GM18870 (cell line): ENCODE results near the gene DNAH10.
"Not testable (repeated sequence)": the region's sequence is repeated elsewhere in the genome, so short reads cannot be mapped to it uniquely, and the experiment has no call there.

ENCODE experiments used
- ATAC-seq: cut with Tn5 transposase; IDR thresholded peaks from one replicate; pipeline ENCODE4 v1.9.1; 2021; ENCODE audit warnings: moderate library complexity; ENCODE audit not compliant: unreplicated experiment

DNAH10 gene

DNA sequence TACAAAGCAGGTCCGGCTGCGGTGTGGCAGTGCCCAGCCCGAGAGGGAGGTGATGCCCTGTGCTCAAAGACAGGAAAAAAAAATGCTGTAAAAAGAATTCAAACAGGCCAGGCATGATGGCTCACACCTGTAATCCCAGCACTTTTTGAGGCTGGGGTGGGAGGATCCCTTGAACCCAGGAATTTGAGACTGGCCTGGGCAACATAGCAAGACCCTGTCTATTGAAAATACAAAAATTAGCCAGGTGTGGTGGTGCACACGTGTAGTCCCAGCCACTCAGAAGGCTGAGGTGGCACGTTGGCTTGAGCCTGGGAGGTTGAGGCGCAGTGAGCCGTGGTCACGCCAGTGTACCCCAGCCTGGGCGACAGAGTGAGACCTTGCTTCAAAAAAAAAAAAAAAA is 26.4 kb downstream of the DNAH10 start:
- no peak for ATAC-seq

DNA sequence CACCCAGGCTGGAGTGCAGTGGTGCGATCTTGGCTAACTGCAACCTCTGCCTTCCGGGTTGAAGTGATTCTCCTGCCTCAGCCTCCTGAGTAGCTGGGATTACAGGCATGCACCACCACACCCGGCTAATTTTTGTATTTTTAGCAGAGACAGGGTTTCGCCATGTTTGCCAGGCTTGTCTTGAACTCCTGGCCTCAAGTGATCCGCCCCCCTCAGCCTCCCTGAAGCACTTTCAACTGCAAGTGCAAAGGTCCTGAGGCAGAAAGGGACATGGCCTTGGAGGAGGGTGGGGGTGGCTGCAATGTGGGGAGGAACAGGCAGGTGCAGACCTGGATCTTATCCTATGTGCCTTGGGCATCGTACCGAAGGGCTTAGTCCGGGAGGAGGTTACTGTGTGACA is 27.3 kb downstream of the DNAH10 start:
- not testable (repeated sequence) for ATAC-seq

DNA sequence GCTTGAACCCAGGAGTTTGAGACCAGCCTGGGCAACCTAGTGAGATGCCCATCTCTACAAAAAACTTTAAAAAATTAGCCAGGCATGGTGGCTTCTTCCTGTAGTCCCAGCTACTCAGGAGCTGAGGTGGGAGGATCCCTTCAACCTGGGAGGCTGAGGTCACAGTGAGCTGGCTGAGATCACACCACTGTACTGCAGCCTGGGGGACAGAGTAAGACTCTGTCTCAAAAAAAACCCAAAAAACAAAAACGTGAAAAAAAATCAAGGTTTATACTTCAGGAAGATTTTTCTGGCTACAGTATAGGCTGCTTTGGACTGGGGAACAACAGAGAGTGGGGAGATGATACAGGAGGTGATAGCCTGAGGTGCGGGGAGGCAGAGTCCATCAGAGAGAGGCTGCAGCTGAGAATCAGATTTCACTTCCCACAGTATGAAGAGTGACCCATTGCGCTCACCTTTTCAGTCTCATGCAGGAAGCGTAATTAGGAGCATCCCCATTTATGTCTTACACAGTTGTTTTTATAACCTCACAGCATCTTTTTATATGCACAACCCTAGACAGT is 28.9 kb downstream of the DNAH10 start:
- ATAC-seq = no peak

DNA sequence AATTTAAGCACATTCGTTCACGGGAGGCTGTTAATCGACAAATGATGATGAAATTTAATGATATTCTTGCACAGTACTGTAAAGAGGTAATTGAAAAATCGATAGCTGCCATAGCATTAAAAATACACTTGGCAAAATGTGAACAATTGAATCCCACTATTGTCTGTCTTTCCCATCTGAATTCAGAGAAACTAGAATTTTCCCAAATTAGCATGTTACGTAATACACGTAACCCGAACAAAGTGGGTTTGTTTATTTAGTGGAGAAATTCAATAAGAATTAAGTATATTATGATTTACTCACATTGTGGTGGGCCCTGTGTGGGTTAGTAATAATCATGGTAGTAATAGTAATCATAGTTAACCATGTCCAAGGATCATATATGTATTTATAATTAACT is 31.9 kb downstream of the DNAH10 start:
- ATAC-seq = no peak

DNA sequence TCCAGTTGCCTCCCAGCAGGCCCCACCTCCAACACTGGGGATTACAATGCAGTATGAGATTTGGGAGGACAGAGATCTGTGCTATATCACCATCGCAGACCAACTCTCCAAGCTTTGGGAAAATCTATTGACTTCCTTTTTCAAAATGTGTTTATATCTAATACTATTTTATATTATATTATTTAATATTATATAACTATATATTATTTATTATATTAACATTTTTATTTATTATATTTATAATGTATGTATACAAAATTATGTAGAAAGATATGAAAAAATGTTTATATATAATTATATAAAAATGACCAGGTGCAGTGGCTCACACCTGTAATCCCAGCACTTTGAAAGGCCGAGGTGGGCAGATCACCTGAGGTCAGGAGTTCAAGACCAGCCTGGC is 36.4 kb downstream of the DNAH10 start:
- ATAC-seq = no peak

DNA sequence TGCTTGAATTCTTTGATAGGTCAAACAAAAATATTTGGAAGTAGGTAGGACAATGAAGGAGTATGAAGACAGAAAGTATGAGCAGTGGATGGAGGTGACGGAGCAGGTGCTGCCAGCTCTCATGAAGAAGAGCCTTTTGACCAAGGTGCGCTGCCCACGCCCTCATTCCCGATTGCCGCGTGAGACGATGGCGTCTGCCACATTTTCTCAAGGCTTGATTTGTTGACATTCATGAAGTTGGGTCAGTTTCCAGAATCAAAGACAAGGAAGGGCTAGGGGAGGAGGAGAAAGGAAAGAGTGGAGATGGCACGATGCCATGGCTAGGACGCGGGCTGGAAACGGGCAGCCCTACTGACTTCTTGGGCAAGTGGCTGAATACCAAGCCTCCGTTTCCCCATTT is 37.1 kb downstream of the DNAH10 start:
- no peak for ATAC-seq

DNA sequence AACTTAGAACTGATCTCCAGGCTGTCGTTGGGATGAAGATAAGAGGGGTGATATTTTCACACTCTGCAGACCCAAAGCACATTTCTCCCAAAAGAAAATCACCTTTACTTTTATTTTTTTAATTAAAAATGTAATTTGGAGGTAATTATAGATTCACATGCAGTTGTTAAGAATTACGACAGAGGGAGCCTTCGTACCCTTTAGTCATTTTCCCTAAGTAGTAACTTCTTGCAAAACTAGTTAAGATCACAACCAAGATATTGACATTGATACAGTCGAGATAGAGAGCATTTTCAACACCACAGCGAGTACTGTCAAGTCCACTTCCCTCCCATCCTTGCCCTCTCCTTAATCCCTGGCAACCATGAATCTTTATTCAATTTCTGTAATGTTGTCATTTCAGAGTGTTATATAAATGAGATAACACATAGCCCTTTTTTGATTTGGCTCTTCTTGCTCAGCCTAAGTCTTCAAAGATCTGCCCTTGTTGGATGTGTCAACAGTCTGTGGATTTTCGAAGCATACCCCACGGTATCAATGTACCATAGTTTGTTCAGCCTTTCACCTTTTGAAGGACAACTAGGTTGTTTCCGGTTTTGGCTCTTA is 39.6 kb downstream of the DNAH10 start:
- ATAC-seq = no peak

DNA sequence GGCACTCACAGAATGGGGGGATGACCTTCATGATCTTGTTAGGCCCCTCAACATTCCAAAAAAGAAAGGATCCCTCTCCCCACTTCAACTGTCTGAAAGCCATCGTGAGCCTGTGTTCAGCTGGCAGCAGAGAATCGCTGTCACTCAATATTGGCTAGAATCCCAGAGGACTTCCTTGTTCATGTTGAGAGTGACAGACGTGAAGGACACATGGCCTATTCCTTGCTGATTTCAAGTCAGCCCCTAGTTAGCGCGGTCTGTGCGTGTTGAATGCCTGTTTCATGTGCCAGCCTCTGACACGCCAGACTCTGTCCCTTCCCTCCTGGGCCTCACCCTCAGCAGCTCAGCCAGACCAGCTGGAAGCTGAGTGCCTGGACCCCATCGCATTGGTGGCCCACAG is 43.1 kb downstream of the DNAH10 start:
- ATAC-seq = no peak

DNA sequence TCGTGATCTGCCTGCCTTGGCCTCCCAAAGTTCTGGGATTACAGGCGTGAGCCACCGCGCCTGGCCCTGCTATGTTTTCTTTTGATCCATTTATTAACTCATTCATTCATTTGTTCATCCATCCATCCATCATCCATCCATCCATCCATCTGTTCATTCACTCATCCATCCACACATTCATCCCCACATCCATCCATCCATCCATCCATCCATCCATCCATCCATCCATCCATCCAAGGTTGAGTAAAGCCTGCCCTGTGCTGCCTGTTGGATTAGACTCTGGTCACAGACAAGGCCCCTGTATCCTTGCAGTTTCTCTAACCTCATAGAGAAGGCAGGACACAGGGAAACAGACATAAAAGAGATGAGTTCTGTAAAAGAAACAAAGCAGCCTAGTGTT is 44.9 kb downstream of the DNAH10 start:
- ATAC-seq = no peak

DNA sequence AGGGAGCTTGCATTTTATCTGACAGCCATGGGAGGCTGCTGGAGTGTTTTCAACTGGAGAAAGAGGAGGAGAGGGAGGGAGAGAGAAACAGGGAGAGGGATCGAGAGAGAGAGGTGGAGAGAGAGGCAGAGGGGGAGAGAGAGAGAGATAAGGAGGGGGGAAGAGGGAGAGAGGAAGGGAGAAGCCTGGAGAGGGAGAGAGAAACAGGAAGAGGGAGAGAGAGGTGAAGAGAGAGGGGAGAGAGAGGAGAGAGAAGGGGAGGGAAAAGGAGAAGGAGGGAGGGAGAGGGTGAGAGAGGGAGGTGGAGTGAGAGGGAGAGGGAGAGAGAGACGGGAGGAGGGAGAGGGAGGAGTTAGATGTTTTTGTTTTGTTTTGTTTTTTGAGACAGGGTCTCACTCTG is 45.6 kb downstream of the DNAH10 start:
- ATAC-seq = no peak

DNA sequence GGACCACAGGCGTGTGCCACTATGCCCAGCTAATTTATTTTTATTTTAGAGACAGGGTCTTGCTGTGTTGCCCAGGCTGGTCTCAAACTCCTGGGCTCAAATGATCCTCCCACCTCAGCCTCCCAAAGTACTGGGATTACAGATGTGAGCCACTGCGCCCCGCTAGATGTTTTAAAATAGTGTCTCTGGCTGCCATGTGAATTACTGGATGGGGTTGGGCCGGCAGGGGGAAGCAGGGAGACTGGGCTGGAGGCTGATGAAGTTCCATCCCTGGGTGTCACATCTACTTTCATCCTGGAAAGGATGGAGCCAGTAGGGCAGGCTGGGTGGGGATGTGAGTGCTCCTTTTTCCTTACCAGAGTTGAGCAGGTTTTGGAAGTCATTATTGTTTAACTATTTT is 46.1 kb downstream of the DNAH10 start:
- ATAC-seq = no peak

DNA sequence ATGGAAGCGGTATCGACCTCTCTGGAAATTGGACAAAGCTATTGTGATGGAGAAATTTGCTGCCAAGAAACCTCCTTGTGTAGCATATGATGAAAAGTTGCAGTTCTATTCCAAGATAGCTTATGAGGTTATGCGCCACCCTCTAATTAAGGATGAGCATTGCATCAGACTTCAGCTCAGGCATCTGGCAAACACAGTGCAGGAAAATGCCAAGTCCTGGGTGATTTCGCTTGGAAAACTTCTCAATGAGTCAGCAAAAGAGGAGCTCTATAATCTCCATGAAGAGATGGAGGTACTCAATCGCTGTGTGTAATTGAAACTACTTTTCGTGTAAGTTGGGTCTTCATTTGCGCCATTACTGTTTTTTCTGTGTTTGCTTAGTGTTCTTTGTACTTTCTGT is 51.2 kb downstream of the DNAH10 start:
- ATAC-seq = no peak

DNA sequence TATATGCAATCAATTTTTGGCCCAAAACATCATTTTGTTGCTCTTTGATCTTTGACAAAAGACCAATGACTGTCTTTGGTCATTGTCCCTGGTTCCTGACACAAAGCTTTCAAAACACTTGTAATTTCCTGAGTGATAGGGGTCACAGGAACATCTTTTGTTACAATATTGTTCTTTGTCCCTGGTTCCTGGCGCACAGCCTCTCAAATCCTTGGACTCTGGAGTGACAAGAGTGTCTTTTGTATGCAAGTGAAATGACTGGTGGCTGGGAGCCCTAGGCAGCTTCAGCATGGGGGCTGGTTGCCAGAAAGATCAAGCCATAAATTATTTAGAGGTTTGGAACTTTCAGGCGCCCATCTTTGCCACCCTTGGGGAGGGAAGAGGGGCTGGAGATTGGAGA is 53.9 kb downstream of the DNAH10 start:
- no peak for ATAC-seq

DNA sequence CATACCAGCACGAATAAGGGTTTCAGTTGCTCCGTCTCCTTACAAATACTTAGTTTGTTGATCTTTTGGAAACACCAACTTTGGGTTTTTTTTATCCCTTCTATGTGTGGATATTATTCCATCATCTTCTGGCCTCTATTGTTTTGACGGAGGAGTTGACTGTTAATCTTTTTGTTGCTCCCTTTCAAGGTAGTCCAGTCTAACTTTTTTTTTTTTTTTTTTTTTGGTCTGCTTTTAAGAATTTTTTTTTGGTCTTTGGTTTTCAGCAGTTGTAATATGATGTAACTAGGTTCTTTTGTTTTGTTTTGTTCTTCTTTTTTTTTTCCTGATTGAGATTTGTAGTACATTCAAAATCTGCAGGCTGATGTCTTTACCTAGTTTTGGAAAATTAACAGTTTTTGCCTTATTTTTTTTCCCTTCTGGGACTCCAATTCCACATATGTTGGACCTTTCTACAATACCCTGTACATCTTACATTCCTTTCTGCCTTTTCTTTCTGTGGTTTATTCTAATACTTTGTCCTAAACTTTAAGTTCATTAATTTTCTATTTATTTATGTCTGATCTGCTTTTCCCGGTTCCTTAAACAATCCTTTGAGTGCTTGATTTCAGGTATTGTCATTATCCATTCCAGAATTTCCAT is 54.9 kb downstream of the DNAH10 start:
- ATAC-seq = no peak

DNA sequence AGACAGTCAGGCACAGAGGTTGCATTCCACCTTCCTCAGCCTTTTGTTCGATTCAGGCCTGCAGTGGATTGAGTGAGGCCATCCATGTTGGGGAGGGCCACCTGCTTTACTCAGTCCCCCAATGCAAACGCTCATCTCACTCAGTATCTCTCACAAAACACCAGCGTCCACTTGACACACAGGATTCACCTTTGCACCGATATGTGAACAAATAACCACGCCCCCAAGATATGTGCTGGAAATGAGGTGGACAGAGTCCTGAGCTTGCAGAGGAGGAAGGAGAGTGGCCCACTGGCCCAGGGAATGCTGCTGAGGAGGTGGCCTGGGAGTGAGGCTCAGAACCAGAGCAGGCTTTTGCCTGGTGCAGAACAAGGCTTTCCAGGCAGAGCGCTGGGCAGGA is 60.7 kb downstream of the DNAH10 start:
- no peak for ATAC-seq

DNA sequence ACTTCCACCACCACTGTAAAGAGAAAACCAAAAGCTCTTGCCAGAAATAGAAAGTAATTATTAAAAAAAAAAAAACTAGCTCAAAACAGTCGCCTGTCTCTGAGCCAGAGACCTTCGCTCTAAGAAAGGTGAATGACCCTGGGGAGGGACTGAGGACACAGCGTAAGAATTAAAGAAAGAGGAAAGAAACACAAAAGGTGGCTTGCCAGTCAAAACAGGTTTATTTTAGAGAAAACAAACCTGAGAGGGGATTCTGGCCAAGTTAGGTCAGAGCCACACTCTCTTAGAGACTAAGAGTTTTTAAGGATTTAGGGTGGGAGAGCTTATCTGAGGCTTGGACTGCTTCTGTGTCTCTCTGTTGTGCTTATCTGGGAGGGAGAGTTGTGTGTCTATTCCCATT is 66.0 kb downstream of the DNAH10 start:
- no peak for ATAC-seq

DNA sequence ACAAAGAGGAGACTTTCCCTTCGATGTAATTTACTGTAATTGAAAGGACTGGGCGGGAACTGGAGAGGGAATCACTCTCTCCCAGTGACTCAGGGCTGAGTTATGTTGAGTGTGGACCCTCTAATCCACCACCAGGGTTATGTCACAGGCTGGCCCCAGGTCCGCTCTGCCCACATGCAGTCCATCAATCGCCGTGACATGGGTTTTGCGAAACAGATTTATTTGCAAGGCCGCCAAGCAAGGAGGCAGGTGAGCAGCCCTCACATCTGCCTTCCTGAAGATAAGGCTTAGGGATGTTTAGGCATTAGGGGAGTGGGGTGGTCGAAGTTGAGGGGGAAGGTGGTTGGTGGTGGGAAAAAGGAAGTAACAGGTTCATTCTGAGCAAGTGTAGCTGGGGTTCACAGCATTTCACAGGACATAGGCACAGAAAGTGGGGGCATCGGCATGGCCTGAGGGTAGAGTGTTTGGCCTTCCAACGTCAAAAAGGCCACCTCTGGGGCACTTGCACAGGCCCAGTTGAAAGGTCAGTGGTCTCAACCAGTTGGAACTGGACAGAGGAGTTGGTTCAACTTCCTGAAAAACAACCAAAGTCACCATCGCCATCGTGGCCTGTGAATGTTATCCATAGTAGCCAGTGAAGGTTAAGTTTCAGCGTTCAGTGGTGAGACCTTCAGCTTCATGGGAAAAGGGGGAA is 66.9 kb downstream of the DNAH10 start:
- ATAC-seq = no peak

DNA sequence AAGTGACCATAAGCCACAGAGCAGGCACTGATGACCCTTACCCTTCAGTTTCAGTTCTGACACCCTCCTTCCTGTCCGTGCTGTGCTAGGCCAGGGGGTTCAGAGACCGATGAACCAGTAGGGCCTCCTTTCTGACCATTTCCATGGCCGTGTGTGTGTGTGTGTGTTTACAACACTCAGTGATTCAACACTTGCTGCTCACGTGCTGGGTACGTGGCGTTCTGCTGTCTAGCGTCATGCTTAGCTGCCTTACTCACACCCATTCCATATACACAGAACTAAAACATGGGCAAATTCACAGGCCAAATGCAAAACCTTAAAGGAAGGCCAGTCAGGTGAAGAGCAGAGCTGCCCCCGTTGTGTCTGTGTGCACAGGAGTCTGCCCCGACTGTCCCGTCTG is 67.5 kb downstream of the DNAH10 start:
- no peak for ATAC-seq

DNA sequence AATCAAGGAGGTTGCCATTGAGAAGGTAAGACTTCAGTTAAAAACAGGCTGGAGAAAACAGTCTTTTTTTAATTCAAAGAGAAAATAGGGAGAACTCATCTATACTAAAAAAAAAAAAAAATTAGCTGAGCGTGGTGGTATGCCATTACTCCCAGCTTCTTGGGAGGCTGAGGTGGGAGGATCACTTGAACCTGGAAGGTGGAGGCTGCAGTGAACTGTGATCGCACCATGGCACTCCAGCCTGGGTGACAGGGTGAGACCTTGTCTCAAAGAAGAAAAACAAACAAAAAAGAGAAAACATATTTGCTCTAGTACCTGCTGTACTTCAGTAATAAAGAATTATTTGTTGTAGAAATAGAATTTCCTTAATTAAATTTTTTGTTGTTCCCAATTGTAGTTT is 68.6 kb downstream of the DNAH10 start:
- no peak for ATAC-seq

DNA sequence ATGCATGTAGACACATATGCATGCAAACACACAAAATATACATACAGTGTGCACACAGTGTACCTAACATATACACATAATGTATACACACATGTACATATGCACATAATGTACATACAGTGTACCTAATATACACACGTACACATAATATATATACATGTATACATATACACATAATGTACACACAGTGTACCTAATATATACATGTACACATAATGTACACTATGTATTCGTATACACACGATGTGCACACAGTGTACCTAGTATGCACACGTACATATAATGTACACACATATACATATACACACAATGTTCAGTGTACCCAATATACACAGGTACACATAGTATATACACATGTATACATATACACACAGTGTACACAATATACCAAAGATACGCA is 70.0 kb downstream of the DNAH10 start:
- ATAC-seq = no peak

DNA sequence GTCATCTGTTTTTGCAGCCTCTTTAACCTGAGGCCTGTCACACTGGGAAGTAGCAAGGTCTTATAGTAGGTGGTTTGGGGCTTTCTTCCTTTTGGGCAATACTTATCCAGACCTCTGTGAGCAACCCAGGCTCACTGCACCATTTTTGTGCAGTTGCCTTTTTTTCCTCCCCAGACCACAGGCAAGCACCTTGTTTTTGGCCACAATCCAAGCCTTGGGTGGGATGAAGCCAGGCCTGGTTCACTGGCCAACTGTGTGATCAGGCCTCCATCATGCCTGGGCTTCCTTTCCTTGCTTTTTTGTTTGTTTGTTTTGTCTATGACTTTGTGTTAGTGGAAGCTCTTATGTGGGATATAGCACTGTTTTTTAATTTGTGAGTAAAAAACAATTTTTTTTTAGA is 71.7 kb downstream of the DNAH10 start:
- no peak for ATAC-seq

DNA sequence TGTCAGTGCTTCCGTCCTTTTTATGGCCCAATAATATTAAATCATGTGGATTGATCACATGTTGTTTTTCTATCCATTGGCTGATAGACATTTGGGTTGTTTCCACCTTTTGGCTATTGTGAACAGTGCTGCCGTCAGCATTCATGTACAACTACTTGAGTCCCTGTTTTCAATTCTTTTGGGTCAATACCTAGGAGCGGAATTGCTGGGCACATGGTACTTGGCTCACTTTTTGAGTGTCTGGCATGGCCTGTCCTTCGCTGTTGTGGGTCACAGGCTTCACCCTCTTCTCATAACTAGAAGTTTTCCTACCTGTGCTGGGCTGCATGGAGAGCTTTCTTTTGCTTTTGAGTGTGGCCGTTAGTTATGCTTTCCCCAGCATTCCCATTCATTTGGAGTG is 72.7 kb downstream of the DNAH10 start:
- ATAC-seq = no peak
